ENCODE data around the gene MICA. TPM values are rescaled to one million over a fixed set of nuclear protein-coding genes. Genes with fewer than 3 reads are reported as not detected.
"Not testable (repeated sequence)": the region's sequence is repeated elsewhere in the genome, so short reads cannot be mapped to it uniquely, and the experiment has no call there.

MICA gene
- total RNA-seq, 1 experiment from 2014 or later: 41.7 TPM

DNA sequence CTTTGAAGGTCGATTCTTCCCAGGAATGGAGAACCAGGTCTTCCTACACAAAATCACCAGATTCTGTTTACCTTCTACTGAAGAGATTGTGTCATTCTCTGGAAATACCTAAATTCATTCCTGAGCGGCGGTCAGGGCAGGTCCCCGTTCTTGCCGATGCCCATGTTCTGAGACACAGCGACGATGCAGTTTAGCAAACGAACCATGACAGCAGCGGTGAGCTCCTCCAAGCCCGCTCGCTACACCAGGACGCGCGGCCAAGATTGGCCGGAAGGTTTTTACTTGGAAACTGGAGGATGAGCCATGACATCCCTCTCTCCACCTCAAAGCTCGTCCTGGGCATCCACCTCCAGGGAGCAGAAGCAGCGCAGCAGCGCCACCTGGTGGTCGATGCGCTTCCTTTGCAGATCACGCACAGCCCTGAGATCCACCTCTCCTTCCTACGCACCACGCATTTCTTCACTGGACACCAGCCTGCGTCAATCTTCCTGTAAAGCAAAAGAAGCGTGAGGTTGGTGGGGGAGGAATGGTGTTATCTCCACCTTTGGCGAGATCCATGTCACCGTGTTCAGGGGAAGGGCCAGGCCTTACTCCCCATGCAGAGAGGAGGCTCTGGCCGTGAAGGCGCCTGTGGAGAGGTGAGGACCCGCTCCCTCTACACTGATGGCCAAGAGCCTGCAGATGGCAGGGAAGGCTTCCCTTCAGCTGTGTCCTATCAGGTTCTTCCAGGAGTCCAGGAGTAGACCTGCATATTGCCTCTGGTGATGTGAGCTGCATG lies 36.5 kb upstream of the MICA start:
- DNase-seq (ENCODE audit: low read depth in 1 of 2, low spot score in 2 of 2): peak; percentile 82 to 88
- Histone ChIP-seq H3K4me1 (replicated peaks) (peaks cover 6% of the 10 kb centered on the region), H3K27me3 (replicated peaks) (peaks cover 48% of the 10 kb centered on the region), H3K4me3 (no peak overlapping the region), H3K36me3 (no peaks in the 10 kb centered on the region), H3K9me3 (replicated peaks) (0 out of 2 replicates have a peak, but pooled peaks cover 3% of the 10 kb centered on the region), H3K27ac (no peak overlapping the region)

DNA sequence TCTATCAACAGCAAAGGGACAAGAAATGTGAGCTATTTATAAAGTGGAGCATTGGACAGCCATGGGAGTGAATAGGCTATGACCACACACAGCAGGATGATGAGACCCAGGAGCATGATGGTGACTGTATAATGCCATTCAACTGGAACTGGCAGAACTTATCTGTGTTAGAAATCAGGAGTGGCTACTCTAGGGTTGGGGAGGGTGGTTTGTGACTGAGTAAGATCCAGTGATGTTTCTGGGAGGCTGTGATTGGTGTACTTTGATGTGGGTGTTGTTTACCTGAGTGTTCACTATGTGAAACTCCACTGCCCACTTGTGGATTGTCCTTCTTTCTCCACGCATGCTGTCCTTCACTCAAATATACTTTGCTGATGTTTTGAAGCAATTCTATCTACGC lies 34.9 kb upstream of the MICA start:
- Histone ChIP-seq H3K27me3 (replicated peaks) (peaks cover 36% of the 10 kb centered on the region), H3K36me3 (no peaks in the 10 kb centered on the region), H3K9me3 (replicated peaks) (0 out of 2 replicates have a peak, but pooled peaks cover 4% of the 10 kb centered on the region), H3K27ac (no peak overlapping the region), H3K4me1 (replicated peaks) (peaks cover 6% of the 10 kb centered on the region), H3K4me3 (no peak overlapping the region)
- no peak for DNase-seq (ENCODE audit: low read depth in 1 of 2, low spot score in 2 of 2)

DNA sequence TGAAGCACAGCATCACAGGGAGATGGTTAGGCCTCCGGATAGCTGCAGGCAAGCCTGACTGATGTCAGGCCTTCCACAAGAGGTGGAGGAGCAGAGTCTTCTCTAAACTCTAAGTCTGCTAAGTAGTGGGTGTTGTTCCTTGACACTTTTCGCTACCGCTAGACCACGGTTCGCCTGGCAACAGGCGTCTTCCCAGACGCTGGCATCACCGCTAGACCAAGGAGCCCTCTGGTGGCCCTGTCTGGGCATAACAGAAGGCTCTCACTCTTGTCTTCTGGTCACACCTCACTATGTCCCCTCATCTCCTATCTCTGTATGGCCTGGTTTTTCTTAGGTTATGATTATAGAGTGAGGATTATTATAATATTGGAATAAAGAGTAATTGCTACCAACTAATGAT lies 29.3 kb upstream of the MICA start:
- not testable (repeated sequence) for H3K36me3 ChIP-seq; H3K9me3 ChIP-seq (replicated peaks); H3K27ac ChIP-seq; H3K4me3 ChIP-seq; H3K4me1 ChIP-seq (replicated peaks); DNase-seq (ENCODE audit: low read depth in 1 of 2, low spot score in 2 of 2)
- H3K27me3 ChIP-seq (replicated peaks): peaks cover 23% of the 10 kb centered on the region

DNA sequence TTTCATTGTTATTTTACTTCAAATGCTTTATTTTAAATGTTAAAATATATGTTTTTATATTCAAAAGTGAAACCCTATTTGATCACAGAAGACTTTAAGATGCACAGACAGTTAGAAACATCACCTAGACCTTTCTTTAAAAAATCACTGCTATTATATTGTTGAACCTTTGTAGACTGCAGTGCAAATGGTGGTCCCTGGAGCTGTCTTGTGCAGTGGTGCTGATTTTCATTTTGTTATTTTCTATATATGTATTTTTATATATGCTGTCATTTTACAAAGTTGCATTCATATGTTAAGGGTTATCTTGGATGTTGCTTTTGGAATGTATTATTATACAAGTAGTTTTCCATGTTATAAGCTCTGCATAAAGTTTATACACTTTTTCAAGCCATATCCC lies 27.7 kb upstream of the MICA start:
- H3K36me3 ChIP-seq: no peaks in the 10 kb centered on the region
- H3K27me3 ChIP-seq (replicated peaks): peaks cover 27% of the 10 kb centered on the region
- H3K27ac ChIP-seq: no peak overlapping the region
- no peaks in the 10 kb centered on the region for H3K4me1 ChIP-seq (replicated peaks)
- H3K4me3 ChIP-seq: no peak overlapping the region
- no peak for DNase-seq (ENCODE audit: low read depth in 1 of 2, low spot score in 2 of 2)
- 0 out of 2 replicates have a peak, but pooled peaks cover 4% of the 10 kb centered on the region for H3K9me3 ChIP-seq (replicated peaks)

DNA sequence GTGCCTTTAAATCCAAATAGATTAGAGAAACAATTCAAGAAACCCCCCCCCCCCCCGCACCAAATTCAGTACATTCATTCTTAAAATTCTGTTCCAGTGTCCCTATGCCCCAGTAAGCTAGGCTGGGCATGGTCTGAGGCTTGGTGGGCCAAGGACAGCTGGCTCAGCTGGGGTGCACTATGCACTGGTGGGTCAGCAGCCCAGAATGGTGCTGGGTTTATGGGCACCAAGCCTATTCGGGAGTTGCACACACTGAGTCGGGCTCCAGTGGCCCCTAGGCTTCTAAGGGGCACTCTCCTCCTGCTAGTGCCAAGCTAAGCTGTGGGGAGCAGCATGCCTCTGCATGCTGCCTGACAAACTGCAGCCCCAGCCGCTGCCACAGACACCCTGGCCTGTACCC lies 26.4 kb upstream of the MICA start:
- no peak overlapping the region for H3K4me3 ChIP-seq
- H3K36me3 ChIP-seq: no peaks in the 10 kb centered on the region
- H3K9me3 ChIP-seq (replicated peaks): no peaks in the 10 kb centered on the region
- DNase-seq (ENCODE audit: low read depth in 1 of 2, low spot score in 2 of 2): no peak
- H3K4me1 ChIP-seq (replicated peaks): no peaks in the 10 kb centered on the region
- H3K27ac ChIP-seq: no peak overlapping the region
- peaks cover 22% of the 10 kb centered on the region for H3K27me3 ChIP-seq (replicated peaks)

DNA sequence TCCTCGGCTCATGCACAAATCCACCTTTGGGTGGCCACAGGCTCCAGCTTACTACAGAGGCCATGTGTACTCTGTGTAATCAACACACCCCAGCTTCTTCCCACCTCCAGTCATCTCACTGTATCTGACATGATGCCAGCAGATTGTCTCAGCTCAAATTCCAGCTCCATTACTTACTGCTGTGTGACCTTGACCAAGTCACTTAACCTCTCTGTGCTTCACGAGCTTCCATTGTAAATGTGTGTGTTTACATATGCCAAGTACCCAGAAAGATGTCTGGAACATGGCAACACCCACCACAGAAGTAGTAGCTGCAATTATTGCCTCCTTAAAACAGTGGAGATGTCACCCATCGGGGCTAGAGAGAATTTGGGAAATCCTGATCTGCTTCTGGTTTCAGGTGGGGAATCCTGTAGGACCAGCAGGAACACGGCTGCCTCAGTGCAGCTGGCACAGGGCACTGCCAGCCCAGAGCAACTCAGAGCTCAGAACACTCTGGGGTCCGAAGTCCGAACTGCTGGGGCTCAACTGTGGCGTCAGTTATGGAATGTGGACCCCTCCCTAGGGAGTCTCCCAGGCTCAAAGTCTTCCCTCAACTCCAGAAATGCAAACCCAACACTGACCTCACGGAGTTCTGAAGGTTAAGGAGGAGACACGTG lies 25.2 kb upstream of the MICA start:
- H3K4me1 ChIP-seq (replicated peaks): no peaks in the 10 kb centered on the region
- no peak for DNase-seq (ENCODE audit: low read depth in 1 of 2, low spot score in 2 of 2)
- H3K36me3 ChIP-seq: no peaks in the 10 kb centered on the region
- H3K4me3 ChIP-seq: no peak overlapping the region
- H3K27me3 ChIP-seq (replicated peaks): peaks cover 27% of the 10 kb centered on the region
- no peaks in the 10 kb centered on the region for H3K9me3 ChIP-seq (replicated peaks)
- H3K27ac ChIP-seq: no peak overlapping the region

DNA sequence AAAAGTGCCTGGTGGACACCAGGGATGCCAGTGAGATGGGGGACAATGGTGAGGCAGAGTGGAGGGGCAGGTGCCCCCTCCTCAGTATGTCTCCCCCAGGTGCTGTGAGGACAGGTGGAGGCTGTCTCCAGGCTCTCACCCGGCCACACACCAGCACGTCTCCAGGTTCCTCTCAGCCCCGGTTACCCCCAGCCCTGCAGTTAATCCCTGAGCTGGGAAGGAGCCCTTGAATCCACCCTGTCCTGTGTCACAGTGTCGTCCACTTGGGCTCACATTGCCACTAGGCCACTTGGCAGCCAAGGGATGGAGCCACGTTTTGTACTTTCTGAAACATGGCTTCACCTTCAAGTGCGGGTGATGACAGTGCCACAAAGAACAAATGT lies 24.7 kb upstream of the MICA start:
- DNase-seq (ENCODE audit: low read depth in 1 of 2, low spot score in 2 of 2): no peak
- no peak overlapping the region for H3K27ac ChIP-seq
- no peaks in the 10 kb centered on the region for H3K4me1 ChIP-seq (replicated peaks)
- no peaks in the 10 kb centered on the region for H3K9me3 ChIP-seq (replicated peaks)
- H3K4me3 ChIP-seq: no peak overlapping the region
- no peaks in the 10 kb centered on the region for H3K36me3 ChIP-seq
- peaks cover 27% of the 10 kb centered on the region for H3K27me3 ChIP-seq (replicated peaks)

DNA sequence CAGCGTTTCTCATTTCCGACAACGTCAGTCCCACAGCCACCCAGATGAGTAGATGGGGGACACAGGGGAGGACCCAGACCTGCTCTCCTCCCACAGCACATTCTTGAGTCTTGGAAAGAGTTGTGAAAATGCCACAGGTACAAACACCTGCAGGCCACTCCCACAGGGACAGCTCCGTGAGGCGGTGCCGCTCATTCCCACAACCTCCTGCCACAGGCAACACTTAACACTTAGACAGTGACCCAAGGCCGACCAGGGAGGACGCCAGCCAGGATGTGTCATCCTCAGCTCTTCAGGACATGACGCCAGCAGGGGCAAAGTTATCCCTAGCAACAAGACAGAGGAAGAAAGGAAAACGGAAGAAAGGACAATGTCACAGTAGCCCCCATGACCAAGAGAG lies 23.5 kb upstream of the MICA start:
- Histone ChIP-seq H3K4me1 (replicated peaks) (no peaks in the 10 kb centered on the region), H3K36me3 (no peaks in the 10 kb centered on the region), H3K4me3 (no peak overlapping the region), H3K27me3 (replicated peaks) (peaks cover 27% of the 10 kb centered on the region), H3K9me3 (replicated peaks) (no peaks in the 10 kb centered on the region), H3K27ac (no peak overlapping the region)
- no peak for DNase-seq (ENCODE audit: low read depth in 1 of 2, low spot score in 2 of 2)

DNA sequence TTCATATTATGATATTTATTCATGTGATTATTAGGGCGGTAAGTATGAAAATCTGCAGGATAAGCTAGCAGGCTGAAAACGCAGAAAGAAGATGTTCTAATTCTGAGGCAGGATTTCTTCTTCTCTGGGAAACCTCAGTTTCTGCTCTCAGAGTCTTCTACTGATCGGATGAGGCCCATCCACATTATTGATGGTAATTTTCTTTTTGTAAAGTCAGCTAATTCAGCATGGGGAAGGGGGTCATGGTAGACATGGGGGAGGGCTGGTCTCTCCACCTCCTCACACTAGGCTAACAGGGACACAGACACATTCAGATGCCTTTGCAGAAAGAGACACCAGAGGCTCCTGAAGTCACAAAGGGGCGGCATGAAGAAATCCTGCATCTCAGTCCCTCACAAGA lies 21.7 kb upstream of the MICA start:
- no peak overlapping the region for H3K27ac ChIP-seq
- DNase-seq (ENCODE audit: low read depth in 1 of 2, low spot score in 2 of 2): no peak
- no peaks in the 10 kb centered on the region for H3K9me3 ChIP-seq (replicated peaks)
- H3K27me3 ChIP-seq (replicated peaks): peaks cover 19% of the 10 kb centered on the region
- H3K4me3 ChIP-seq: no peak overlapping the region
- H3K36me3 ChIP-seq: no peaks in the 10 kb centered on the region
- H3K4me1 ChIP-seq (replicated peaks): no peaks in the 10 kb centered on the region

DNA sequence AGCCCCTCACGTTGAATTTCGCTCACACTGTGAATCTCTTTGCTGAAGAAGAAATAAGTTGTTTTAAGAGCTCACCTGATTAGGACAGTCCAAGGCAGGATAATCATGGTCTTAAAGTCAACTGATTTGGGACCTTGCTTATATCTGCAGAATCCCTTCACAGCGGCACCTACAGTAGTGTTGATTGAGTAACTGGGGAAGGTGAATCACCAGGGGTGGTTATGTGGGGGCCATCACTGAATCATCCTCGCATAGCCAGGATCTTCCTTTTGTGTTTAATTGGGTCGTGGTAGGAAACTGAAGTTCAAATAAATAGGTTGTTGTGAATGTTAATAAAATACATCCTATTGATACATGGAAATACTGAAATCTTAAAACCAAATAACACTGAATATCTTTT lies 20.2 kb upstream of the MICA start:
- Histone ChIP-seq H3K36me3 (no peaks in the 10 kb centered on the region), H3K27ac (no peak overlapping the region), H3K4me3 (no peak overlapping the region), H3K9me3 (replicated peaks) (no peaks in the 10 kb centered on the region), H3K27me3 (replicated peaks) (peaks cover 17% of the 10 kb centered on the region; the same call in 1 of the 2 replicates), H3K4me1 (replicated peaks) (no peaks in the 10 kb centered on the region)
- no peak for DNase-seq (ENCODE audit: low read depth in 1 of 2, low spot score in 2 of 2)

DNA sequence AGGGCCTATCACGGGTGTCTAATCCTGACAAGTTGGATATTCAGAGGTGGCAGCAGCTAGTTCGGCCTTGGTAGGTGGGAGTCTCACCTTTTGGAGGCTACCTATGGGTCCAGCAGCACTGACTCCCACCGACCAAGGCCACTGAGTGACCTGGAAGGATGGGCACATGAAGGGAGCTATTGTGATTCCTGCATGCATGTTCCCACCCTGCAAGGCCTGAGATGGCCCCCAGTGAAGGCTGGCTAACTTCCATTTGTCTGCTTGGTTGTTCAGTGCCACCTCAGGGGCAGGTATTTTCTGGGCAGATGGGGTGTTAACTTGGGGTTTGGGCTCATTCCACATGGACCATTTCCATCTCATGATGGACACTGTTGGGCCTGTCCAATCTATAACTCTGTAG lies 18.4 kb upstream of the MICA start:
- no peak for DNase-seq (ENCODE audit: low read depth in 1 of 2, low spot score in 2 of 2)
- Histone ChIP-seq H3K4me3 (no peak overlapping the region), H3K36me3 (no peaks in the 10 kb centered on the region), H3K27ac (no peak overlapping the region), H3K27me3 (replicated peaks) (peaks cover 9% of the 10 kb centered on the region; the same call in 1 of the 2 replicates), H3K4me1 (replicated peaks) (no peaks in the 10 kb centered on the region), H3K9me3 (replicated peaks) (no peaks in the 10 kb centered on the region)

DNA sequence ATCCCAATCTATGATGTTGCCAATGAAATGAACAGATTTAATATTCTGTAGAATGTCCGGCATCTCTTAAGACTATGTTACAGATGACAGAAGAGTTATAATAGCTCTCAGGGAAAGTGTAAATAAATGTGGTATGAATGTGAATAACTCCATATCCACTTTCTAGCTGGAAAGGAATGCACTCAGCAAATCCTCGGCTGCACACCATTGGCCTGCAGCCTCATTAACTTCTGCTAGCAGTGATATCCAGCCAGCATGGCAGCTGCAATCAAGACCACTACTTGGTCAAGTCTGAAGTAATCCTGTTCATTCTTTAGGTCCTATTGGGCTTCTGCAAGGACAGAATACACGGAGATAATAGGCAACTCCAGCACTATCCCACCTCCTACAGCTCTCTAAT lies 17.3 kb upstream of the MICA start:
- H3K36me3 ChIP-seq: no peaks in the 10 kb centered on the region
- peaks cover 6% of the 10 kb centered on the region; the same call in 1 of the 2 replicates for H3K27me3 ChIP-seq (replicated peaks)
- no peak for DNase-seq (ENCODE audit: low read depth in 1 of 2, low spot score in 2 of 2)
- H3K27ac ChIP-seq: no peak overlapping the region
- no peaks in the 10 kb centered on the region for H3K9me3 ChIP-seq (replicated peaks)
- no peak overlapping the region for H3K4me3 ChIP-seq
- H3K4me1 ChIP-seq (replicated peaks): no peaks in the 10 kb centered on the region

DNA sequence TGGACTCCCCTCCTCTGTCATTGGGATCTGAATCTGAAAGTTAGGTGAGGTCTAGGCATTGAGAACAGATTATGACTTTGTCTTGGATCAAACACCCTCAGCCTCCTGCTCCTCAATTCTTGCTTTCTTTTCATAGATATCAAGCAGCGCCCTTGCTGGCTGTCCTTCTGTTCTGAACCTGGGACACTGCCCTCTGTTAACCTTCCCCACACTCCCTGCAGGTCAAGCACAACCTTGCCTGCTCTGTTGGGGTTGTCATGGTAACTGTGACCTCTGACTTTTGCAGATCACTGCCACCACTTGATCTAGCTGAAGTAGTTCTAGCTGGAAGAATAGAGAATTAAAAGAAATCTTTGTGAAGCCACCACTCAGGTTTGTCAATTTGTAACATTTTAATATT lies 16.4 kb upstream of the MICA start:
- Histone ChIP-seq H3K4me1 (replicated peaks) (no peaks in the 10 kb centered on the region), H3K36me3 (no peaks in the 10 kb centered on the region), H3K4me3 (no peak overlapping the region), H3K27me3 (replicated peaks) (peaks cover 6% of the 10 kb centered on the region; the same call in 1 of the 2 replicates), H3K27ac (no peak overlapping the region), H3K9me3 (replicated peaks) (no peaks in the 10 kb centered on the region)
- DNase-seq (ENCODE audit: low read depth in 1 of 2, low spot score in 2 of 2): no peak

DNA sequence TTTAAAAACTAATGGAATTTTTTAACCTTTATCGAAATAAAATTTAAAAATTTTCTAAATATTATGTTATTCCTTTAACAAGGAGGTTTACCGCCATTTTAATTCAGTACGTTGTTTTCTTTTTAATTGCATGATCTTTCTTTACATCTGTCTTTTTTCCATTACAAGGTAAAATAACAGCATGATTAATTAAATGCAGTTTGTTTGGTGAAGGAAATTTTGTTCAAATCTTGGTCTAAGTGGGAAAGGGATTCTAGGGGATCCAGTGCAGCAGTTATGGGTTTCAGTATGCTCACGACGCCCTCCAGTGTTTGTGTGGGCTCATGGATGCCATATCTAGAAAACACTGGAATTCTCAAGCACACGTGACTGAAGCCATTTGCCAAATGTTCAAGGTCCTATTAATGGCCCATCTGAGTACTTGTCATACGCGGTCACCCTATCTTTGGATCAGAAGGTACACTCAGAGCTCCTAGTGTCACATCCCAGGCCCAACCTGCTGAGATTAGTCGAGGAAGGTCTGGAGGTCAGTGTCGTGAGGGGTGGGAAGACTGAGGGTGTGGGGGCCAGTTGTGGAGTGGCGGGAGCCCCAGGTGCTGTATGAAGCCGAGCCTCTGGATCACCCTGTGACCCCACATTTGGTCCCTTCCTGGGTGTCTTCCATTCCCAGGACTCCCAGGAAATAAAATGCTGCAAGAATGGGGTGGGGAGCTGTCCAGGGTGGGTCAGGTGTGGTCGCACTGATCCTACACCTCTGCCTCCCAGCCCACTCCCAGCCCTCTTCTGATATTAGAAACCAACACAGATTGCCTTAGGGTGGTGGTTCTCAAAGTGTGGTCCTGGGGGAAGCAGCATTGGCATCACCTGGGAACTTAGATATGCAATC lies 14.2 kb upstream of the MICA start:
- H3K36me3 ChIP-seq; H3K27me3 ChIP-seq (replicated peaks); H3K4me1 ChIP-seq (replicated peaks); DNase-seq (ENCODE audit: low read depth in 1 of 2, low spot score in 2 of 2); H3K27ac ChIP-seq; H3K9me3 ChIP-seq (replicated peaks); H3K4me3 ChIP-seq: not testable (repeated sequence)
